ENCODE results near the gene NDST3.

The NDST3 gene

DNA sequence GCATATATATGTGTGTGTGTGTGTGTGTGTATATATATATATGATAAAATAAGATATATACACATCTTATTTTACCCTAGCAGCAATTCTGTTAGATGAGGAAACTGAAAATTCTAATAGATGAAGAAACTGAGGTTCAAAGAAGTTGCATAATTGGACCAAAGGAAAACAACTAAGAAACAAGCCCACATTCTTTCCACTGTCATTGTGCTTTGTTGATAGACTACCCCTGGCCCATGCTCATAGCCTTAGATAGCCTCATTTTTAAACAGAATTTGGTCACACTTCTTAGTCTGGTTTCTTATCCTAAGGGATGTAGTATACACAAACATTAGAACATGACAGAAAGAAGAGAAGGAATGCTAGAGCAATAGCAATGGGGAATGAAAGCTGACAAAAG lies 138.8 kb downstream of the NDST3 start:
- in situ Hi-C loops (cut with MboI; ENCODE audit: low sequenced_read_pairs): no loop called here

DNA sequence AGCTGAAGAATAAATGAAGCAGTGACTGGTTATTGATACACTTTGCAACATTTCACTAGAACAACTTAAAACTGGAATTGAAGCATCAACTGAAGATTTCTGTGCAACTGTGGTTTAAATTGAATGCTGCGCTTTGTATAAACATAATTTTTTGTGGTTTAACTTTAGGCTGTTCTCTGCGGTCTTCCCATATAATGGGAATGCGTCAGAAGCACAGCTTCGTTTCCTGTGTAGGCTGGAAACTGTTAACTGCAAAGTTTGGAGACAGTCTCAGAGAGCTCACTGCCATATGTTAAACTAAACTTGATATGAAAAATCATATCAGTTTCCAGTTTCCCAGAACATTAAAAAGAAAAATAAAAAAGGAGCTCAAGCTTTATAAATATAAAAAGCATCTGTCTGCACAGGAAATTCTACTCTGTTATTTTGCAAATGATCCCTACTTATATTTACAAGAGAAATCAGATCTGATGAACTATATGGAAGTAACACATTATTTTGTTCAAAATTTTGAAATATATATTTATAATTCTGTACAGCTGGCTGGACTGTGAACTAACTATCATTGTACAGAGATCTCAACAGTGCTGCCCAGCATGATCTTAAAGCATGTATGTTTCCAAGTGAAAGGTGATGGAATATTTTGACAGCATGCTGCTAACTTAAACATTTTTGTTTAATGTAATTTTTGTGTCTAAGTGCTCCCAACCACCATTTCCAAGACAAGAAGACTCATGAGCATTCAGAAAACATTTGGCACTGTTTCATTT lies 139.9 kb downstream of the NDST3 start:
- in situ Hi-C loops (cut with MboI; ENCODE audit: low sequenced_read_pairs): no loop called here

DNA sequence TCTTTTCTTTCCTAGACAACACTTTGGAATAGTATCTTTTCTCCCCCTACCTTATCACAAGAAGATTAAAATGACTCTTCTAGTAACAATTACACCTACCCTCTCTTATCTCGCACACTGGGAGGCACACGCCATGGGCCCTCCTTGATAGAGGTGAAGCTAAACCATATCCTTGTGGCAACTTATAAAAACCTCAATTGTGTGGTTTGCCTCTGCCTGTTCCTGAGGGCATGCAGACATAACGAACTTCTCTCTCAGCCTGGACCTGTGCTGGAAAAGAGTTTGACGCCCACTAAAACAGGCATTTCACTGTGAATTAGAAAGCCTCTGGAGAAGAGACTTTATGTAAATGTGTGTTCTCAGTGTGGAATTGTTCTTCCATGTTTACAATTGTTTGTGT lies 141.2 kb downstream of the NDST3 start:
- in situ Hi-C loops (cut with MboI; ENCODE audit: low sequenced_read_pairs): no loop called here

DNA sequence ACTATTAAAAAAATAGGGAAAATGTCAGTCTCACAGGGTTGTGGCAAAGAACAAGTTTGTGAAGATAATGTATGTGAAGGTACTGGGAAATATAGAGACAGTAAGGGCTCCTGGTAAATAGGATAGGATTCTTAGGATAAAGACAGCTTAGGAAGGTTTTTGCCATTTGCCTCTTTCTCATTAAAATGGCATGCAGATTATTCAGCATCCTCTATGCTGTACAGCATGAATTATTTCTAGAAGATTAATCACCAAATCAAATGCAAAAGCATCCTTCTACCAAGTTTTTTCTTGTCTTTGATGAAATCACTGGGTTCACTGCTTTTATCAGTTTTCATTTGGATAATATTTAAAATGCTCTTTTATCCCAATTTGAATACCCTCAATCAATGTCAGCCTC lies 142.8 kb downstream of the NDST3 start:
- in situ Hi-C loops (cut with MboI; ENCODE audit: low sequenced_read_pairs): no loop called here

DNA sequence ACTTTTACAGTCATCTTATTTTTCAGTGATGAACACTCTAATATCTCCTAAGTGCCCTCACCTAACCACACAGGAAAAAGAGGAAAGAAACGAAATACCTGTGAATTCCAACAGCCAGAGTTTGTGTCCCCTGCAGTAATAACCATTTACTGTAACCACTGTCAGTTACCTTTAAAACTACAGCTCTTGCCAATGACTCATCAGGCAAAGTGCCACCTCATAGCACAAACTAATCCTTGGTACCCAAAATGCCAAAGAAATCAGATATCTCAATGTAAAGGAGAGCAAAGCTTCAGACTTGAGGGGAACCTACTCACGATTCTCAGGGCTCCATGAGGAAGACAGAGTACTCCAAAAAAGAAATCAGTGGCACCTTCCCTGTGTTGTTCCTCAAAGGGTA lies 146.5 kb downstream of the NDST3 start:
- in situ Hi-C loops (cut with MboI; ENCODE audit: low sequenced_read_pairs): no loop called here

DNA sequence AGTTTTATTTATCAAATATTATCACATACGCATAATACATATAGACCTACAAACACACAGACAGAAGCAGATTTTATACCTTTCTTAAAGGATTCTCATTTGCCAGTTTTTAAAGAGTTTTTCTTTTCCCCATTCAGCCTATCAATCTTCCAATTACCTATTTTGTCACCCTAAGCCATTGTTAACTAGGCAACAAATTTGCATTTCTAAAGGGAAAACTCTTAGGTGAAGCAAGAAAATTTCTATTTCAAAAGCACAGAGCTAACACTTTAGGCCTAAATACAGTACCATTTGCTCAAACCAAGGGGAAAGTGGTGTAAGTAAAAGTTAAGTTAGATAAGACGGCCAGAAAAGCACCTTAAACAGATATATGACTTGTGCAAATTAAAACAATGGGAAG lies 156.6 kb downstream of the NDST3 start:
- in situ Hi-C loops (cut with MboI; ENCODE audit: low sequenced_read_pairs): no loop called here

DNA sequence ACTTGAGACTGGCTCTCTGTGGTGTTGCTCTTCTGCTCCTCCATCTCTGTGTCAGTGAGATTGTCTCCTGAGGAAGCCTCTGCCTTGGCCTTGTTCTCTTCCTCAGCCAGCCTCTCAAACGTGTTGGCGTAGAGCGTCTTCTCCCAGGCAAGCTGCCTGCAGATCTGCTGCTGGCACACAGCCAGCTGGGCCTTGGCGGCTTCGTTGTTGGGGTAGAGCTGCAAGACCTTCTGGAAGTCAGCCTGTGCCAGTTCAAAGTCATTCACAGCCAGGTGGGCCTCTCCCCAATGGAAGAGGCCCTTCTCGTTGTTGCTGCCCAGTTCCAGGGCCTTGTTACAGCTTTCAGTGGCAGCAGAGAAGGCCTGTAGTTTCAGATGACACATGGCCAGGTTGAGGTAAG lies 159.1 kb downstream of the NDST3 start:
- in situ Hi-C loops (cut with MboI; ENCODE audit: low sequenced_read_pairs): no loop called here

DNA sequence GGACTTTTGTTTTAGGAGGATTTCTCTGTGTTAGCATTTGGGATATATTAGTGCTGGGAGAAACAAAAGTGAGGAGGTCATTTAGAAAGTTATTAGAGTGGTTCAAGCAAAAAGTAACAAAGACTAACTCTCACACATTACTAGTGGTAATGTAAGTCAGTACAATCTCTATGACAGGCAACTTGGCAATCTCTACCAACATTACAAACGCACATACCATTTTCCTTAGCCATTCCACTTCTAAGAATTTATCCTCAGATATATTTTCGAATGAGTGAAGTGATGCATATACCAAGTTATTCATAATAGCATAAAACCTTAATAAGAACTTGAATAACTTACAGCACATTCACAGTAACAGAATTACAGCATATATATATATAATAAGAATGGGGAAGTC lies 172.3 kb downstream of the NDST3 start:
- in situ Hi-C loops (cut with MboI; ENCODE audit: low sequenced_read_pairs): no loop called here

DNA sequence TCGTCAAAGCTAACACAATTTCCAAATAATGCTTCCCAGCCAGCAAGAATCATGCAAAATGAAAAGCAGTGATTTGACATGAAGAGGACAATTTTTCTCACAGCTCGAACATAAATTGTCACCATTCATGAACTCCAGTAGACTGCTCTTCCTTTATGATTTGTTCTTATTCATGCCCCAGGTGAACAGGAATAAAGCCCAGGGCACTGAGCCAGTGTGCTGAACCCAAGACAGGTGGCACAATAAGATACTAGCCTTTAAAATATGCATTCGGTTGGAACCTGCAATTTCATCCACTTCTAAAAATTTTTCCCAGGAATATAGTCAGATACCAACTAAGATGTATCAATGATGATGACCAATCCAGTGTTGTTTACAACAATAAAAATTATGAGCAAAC lies 178.8 kb downstream of the NDST3 start:
- in situ Hi-C loops (cut with MboI; ENCODE audit: low sequenced_read_pairs): no loop called here

DNA sequence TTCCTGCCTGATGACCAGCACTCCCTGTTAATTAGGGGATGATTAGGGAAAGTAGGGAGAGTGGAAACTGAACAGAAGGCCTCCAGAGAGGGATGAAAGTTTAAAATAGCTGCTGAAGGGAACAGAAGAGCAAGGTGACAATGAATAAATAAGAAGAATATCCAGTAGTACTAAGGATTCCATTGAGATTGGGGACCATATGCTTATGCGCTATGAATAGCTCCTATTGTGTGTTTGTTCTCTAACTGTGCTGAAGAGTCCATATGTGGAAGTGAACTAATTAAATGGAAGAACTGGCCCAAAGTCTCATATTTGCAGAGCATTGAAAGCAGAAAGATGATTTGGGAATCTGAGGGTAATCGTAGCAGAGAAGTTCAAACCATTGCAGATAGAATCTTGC lies 181.5 kb downstream of the NDST3 start:
- in situ Hi-C loops (cut with MboI; ENCODE audit: low sequenced_read_pairs): no loop called here

DNA sequence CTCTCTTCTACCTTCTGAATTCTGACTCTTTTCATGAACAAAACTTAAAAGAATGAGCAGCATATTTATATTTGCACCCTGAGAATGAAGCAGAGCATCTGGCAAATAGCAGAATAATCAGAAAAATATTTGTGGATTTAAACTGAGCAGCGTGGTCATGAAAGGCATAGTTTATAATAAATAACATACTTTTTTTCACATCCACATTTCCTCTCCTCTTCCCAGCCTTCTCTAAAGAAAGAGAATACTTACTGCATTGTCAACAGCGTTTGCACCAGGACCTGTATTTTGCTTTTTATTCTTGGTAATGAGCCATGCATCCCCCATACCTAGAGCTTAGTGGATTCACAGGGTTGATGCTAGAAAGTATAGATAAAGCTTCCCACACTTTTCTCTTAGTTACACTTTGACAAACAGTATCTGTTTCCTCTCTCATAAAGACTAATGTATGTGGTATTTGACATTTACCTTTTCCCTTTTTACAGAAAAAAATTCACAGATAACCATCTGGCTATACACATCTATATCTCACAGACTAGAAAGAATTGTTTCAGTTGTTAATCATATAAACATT lies 187.0 kb downstream of the NDST3 start:
- in situ Hi-C loops (cut with MboI; ENCODE audit: low sequenced_read_pairs): no loop called here

DNA sequence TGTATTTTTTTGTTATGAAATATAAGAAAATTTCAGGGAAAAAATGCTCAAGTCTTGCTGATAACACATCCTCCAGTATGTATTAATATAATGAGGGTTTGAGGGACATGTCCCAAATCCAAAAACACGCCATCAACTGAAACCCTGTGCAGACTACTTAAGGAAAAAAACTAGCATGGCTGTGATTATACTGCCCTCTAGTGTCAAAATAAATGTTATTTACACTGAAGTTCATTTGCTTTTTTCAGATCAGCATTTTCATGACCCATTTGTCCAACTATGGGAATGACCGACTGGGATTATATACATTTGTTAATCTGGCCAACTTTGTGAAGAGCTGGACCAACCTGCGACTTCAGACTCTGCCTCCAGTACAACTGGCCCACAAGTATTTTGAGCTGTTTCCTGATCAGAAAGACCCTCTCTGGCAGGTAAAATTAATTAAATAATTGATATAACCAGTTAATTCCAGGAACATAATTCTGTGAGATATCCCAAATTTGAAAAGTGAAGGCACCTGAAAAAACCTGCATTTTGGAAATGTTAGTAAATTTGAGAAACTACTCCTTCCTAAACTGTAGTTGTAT lies 190.1 kb downstream of the NDST3 start:
- in situ Hi-C loops (cut with MboI; ENCODE audit: low sequenced_read_pairs): no loop called here

DNA sequence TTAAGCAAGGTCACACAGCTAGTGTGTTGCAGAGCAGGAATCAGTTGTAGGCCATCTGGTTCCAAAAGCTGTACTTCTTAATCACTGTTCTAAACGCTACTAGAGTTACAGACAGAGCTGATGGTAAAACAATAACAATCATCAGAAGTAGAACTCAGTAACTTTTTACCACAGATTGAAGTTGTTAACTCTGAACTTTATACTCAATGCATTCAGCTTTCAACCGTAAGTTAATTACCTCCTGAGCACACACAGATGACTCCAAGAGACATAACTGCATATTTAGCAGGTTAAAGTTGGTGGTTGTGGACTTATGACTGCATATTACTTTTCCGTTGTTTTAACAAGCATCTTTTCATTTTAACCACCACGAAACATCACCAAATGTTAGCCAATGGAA lies 191.2 kb downstream of the NDST3 start:
- in situ Hi-C loops (cut with MboI; ENCODE audit: low sequenced_read_pairs): no loop called here

DNA sequence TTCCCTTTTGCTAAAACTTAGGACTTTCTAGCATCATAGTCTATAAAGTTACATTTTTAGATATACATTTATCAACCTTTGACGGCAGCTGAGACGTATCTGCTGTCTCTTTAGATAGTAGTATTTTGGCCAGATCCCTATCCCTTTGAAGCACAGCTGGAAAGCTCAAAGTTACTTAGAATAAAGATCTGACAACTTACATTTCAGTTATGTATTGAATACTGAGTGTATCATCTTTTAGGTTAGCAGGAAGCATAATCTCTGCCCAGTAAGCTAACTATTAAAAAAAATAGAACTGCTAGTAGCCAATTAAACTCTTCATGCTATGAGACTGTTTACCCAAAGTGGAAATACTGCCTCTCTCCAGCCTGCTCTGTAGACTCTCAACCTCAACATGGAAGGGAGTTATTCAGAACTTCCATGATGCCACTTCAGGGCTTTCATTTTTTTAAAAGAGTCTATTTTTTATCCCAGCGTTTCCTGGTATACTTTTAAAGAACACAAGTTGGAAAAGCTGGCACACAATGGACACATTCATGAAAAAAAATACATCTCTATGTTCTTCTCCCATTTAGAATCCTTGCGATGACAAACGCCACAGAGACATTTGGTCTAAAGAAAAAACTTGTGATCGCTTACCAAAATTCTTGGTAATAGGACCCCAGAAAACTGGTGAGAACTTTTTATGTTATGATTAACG lies 192.2 kb downstream of the NDST3 start:
- in situ Hi-C loops (cut with MboI; ENCODE audit: low sequenced_read_pairs): no loop called here

DNA sequence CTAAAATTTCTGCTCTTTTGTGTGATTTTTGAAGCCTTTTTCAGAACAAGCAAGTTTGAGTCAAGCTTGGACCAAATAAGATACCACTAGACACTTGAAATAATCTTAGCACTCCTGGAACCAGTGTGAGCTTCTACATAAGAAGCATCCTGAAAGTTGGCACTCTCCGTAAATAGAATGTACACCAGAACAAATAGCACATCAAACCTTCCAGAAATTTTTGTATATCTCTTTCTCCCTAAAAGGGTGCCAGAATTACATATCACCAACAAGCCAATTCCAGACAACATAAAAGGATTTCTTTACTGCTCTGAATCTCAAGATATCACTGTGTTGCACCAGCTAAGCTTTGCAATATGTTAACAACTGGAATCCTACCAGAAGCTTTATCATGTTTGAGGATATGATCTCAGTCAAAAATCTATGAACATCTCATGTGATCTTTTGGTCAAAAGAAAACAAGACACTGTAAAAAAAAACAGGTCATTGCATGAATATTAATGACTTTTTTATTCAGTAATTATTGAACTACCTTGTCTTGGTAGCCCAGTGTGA lies 201.4 kb downstream of the NDST3 start:
- in situ Hi-C loops (cut with MboI; ENCODE audit: low sequenced_read_pairs): no loop called here

DNA sequence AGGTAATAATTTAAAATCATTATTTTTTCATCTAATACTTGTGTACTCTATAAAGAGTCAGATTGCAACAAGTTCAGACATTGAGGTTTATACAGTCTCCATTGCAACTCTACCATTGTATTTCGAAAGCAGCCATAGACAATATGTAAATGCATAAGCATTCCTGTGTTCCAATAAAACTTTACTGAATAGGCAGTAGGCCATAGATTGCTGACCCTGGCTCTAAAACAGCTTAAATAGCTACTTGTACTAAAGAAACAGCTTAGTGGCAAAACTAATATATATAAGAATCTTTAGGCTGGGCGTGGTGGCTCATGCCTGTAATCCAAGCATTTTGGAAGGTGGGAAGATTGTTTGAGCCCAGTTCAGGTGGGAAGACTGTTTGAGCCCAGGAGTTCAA lies 203.2 kb downstream of the NDST3 start:
- in situ Hi-C loops (cut with MboI; ENCODE audit: low sequenced_read_pairs): no loop called here

DNA sequence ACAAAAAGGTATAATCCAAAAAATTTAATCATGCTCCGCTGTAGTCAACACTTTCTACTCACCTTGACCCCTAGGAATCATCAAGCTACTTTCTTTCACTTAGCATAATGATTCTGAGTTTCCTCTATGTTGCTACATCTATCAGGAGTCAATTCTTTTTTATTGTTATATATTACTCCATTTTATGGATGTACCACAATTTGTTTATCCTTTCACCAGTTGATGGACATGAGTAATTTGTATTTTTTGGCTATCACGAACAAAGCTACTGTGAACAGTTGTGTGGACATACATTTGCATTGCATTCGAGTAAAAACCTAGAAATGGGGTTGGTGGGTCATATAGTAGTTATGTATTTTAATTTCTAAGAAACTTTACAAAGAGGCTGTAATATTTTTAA lies 215.6 kb downstream of the NDST3 start:
- in situ Hi-C loops (cut with MboI; ENCODE audit: low sequenced_read_pairs): no loop called here

DNA sequence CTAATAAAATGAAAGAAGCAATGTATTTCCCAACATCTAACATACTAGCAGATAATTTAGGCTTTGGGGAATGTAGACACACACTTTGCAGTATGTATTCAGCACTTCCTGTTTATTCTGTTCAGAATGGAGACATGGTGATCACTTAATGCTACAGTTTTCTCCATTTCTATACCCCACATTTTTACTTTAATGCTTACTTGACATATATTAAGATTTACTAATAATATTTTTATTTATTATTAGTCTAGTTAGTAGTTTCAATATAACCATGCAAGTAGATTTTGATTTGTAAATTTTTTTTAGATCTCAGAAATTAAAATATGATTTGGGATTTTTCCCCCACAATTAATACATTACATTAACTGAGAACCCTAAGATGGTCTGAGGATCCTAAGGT lies 220.1 kb downstream of the NDST3 start:
- in situ Hi-C loops (cut with MboI; ENCODE audit: low sequenced_read_pairs): no loop called here

DNA sequence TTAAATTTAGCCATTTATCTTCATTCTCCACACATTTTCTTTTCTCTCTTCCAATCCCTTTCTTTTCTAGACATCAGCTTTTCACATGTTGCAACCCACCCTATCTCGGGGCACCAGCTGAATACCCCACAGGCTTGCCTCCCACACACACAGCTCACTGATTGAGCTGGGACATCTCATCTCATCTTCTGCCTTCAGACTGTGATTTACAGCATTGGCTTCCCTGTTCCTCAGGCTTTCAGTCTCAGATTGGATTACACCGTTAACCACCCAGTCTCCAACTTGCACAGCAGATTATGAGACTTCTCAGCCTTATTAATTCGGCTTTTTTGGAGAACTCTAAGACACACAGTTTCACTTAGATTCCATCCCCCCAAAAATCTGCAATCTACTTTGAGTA lies 224.8 kb downstream of the NDST3 start:
- in situ Hi-C loops (cut with MboI; ENCODE audit: low sequenced_read_pairs): no loop called here

DNA sequence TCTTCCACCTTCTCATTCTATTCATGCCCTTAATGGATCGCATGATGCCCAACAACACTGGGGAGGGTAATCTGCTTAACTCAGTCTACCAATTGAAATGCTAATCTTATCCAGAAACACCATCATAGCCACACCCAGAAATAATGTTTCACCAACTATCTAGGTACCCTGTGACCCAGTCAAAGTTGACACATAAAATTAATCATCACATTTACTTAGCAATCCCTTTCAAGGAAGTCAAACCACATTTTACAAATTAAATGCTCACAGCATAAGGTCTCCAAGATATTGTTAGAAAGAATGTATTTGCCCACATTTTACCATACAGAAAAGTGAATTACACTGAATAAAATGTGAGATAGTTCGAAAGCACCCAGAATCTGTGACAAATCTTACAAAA lies 226.0 kb downstream of the NDST3 start:
- in situ Hi-C loops (cut with MboI; ENCODE audit: low sequenced_read_pairs): no loop called here

DNA sequence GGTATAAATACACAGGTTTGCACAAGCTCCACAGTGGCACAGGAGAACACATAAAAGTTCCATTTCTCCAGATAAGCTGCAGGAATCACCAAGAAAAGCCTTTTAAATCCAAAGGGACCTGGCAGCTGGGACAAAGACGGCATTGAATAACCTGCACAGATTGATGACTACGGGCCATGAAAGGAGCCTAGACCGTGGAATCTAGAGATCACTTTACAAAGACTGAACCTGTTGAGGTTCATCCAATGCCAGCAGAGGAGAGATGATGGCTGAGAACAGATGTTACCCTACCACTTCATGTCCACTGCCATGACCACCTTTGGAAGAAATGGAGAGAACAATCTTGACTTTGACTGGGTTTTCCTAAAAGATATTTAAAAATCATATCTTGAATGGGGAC lies 229.8 kb downstream of the NDST3 start:
- in situ Hi-C loops (cut with MboI; ENCODE audit: low sequenced_read_pairs): no loop called here
